Measurements from ENCODE around the gene EPB41L2.

DNA sequence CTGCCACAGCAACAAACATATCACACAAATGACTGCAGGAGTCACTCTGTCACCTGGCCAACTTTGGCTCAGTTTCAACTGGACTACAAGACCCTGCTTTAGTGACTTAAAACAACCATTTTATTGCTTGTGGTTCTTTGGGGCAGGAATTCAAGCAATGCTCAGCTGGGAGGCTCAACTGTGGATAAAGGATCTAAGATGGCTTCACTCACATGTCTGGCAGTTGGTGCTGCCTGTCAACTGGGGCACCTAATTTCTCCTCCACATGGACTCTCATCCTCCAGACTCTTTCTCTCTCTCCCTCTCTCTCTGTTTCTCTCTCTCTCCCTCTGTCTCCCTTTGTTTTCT is 2.8 kb upstream of the EPB41L2 start:
- TF ChIP-seq POLR2AphosphoS5 (IDR thresholded peaks at IDR 0.05; ENCODE audit: low read depth, low read length) = no peak
- TF ChIP-seq TAF1 (IDR thresholded peaks at IDR 0.05; ENCODE audit: borderline replicate concordance, insufficient read depth, low read length) = no peak
- no peak for TF ChIP-seq SIN3A (IDR thresholded peaks at IDR 0.05; ENCODE audit: borderline replicate concordance, insufficient read depth, low read length)
